Neural progenitor cell (in vitro differentiated cells): Measurements from ENCODE around the gene TRIM15. TPM values are rescaled to one million over a fixed set of nuclear protein-coding genes. Genes with fewer than 3 reads are reported as not detected.
A peak's percentile ranks its signal among the peaks of the same experiment; 100 is the strongest.

Experiments used
- DNase-seq: peaks from one replicate; pipeline ENCODE4 v3.0.0-alpha.2; 2016; ENCODE audit warnings: low spot score
- H2AFZ ChIP-seq: fragments of 200-600 bp; sonication (generic); replicated peaks from 2 replicates; pipeline ENCODE4 v1.6.1; 2016; ENCODE audit warnings: antibody characterized with exemption
- H3F3A ChIP-seq: fragments of 200-600 bp; sonication (generic); 2 replicates; pipeline ENCODE4 v1.6.1; 2016; ENCODE audit warnings: antibody characterized with exemption, low read depth
- H3K27ac ChIP-seq: fragments of 200-600 bp; sonication (generic); 2 replicates; pipeline ENCODE4 v1.5.1; 2016; ENCODE audit warnings: mild to moderate bottlenecking
- H3K27me3 ChIP-seq: fragments of 200-600 bp; sonication (generic); 2 replicates; pipeline ENCODE4 v1.6.1; 2016; ENCODE audit warnings: mild to moderate bottlenecking, moderate library complexity
- H3K36me3 ChIP-seq: fragments of 200-600 bp; sonication (generic); 2 replicates; pipeline ENCODE4 v1.5.1; 2016
- H3K4me1 ChIP-seq: fragments of 200-600 bp; sonication (generic); 2 replicates; pipeline ENCODE4 v1.6.1; 2016; ENCODE audit warnings: mixed run types
- H3K4me2 ChIP-seq: fragments of 200-600 bp; sonication (generic); 2 replicates; pipeline ENCODE4 v1.6.1; 2016
- H3K4me3 ChIP-seq: fragments of 200-600 bp; sonication (generic); 2 replicates; pipeline ENCODE4 v1.5.1; 2016
- H3K79me2 ChIP-seq: fragments of 200-600 bp; sonication (generic); 2 replicates; pipeline ENCODE4 v1.6.1; 2016; ENCODE audit warnings: low read depth
- H3K9ac ChIP-seq: fragments of 200-600 bp; sonication (generic); 2 replicates; pipeline ENCODE4 v1.6.1; 2016
- H3K9me3 ChIP-seq: fragments of 200-600 bp; sonication (generic); 2 replicates; pipeline ENCODE4 v1.5.1; 2016; ENCODE audit warnings: low read depth
- H4K20me1 ChIP-seq: fragments of 200-600 bp; sonication (generic); 2 replicates; pipeline ENCODE4 v1.6.1; 2016; ENCODE audit warnings: low read depth
- H3K27ac Mint-ChIP-seq: 3 replicates; pipeline ENCODE4 v1.8.0; 2021; ENCODE audit warnings: mixed read lengths
- H3K27me3 Mint-ChIP-seq: 2 replicates; pipeline ENCODE4 v1.8.0; 2022; ENCODE audit warnings: low read depth, mild to moderate bottlenecking, inconsistent platforms, moderate library complexity, mixed read lengths; ENCODE audit not compliant: insufficient read depth
- H3K36me3 Mint-ChIP-seq: 3 replicates; pipeline ENCODE4 v1.8.0; 2021; ENCODE audit warnings: mixed read lengths
- H3K4me1 Mint-ChIP-seq: 3 replicates; pipeline ENCODE4 v1.8.0; 2021; ENCODE audit warnings: mixed read lengths
- H3K4me3 Mint-ChIP-seq: 3 replicates; pipeline ENCODE4 v1.8.0; 2021; ENCODE audit warnings: mild to moderate bottlenecking, moderate library complexity, mixed read lengths
- H3K9me3 Mint-ChIP-seq: 3 replicates; pipeline ENCODE4 v1.8.0; 2020; ENCODE audit warnings: mixed read lengths
- CTCF ChIP-seq: fragments of 200-600 bp; sonication (generic); IDR thresholded peaks from 2 replicates; pipeline ENCODE4 v1.5.1; 2017; ENCODE audit warnings: antibody characterized with exemption, mild to moderate bottlenecking
- EZH2 ChIP-seq: fragments of 200-600 bp; sonication (generic); IDR thresholded peaks from 2 replicates; pipeline ENCODE4 v1.6.1; 2017; ENCODE audit warnings: antibody characterized with exemption, mild to moderate bottlenecking, moderate library complexity
- EZH2phosphoT487 ChIP-seq: fragments of 200-600 bp; sonication (generic); IDR thresholded peaks from 2 replicates; pipeline ENCODE4 v1.6.1; 2017; ENCODE audit warnings: antibody characterized with exemption
- total RNA-seq: library from RNA; depleted of rRNA; stranded (reverse); fragments of >200 nt; gene quantifications from 2 replicates; pipeline ENCODE4 v1.2.3, GENCODE V29; 2015; ENCODE audit warnings: low replicate concordance

Gene TRIM15
- total RNA-seq, 1 donor from 2014 or later, result not detected

GRCh38 chr6:30167101-30167500, 3.8 kb downstream of the TRIM15 start:
- H3K4me2 ChIP-seq, result no peak overlapping the region
- Mint-ChIP-seq H3K4me1 (no peaks in the 10 kb centered on the region), H3K27ac (no peak overlapping the region), H3K4me3 (no peak overlapping the region), H3K36me3 (no peaks in the 10 kb centered on the region), H3K27me3 (peaks cover 23% of the 10 kb centered on the region), H3K9me3 (no peaks in the 10 kb centered on the region)
- no peak overlapping the region for H2AFZ ChIP-seq
- no peaks in the 10 kb centered on the region for H3K79me2 ChIP-seq
- H3K4me1 ChIP-seq, result no peaks in the 10 kb centered on the region
- peaks cover 3% of the 10 kb centered on the region for H4K20me1 ChIP-seq
- H3F3A ChIP-seq, result peaks cover 12% of the 10 kb centered on the region
- DNase-seq, result no peak
- H3K36me3 ChIP-seq, result no peaks in the 10 kb centered on the region
- H3K27ac ChIP-seq, result no peak overlapping the region
- TF ChIP-seq EZH2, result no peak
- TF ChIP-seq EZH2phosphoT487, result no peak
- TF ChIP-seq CTCF, result no peak
- H3K9me3 ChIP-seq, result no peaks in the 10 kb centered on the region
- no peak overlapping the region for H3K9ac ChIP-seq
- peaks cover 63% of the 10 kb centered on the region for H3K27me3 ChIP-seq
- H3K4me3 ChIP-seq, result no peak overlapping the region

- H4K20me1 ChIP-seq, result peaks cover 3% of the 10 kb centered on the region
- no peaks in the 10 kb centered on the region for H3K9me3 Mint-ChIP-seq
- no peak overlapping the region for H3K9ac ChIP-seq
- H3K79me2 ChIP-seq, result no peaks in the 10 kb centered on the region
- no peaks in the 10 kb centered on the region for H3K36me3 Mint-ChIP-seq
- H3K4me2 ChIP-seq, result no peak overlapping the region
- H2AFZ ChIP-seq, result no peak overlapping the region
- H3K27me3 ChIP-seq, result peaks cover 79% of the 10 kb centered on the region
- no peaks in the 10 kb centered on the region for H3K9me3 ChIP-seq
- no peak overlapping the region for H3K27ac Mint-ChIP-seq
- TF ChIP-seq EZH2, result no peak
- H3F3A ChIP-seq, result peaks cover 12% of the 10 kb centered on the region
- peaks cover 25% of the 10 kb centered on the region for H3K27me3 Mint-ChIP-seq
- H3K4me3 Mint-ChIP-seq, result no peak overlapping the region
- H3K4me3 ChIP-seq, result no peak overlapping the region
- no peak for DNase-seq
- H3K36me3 ChIP-seq, result no peaks in the 10 kb centered on the region
- H3K27ac ChIP-seq, result no peak overlapping the region
- H3K4me1 ChIP-seq, result peaks cover 4% of the 10 kb centered on the region
- no peaks in the 10 kb centered on the region for H3K4me1 Mint-ChIP-seq
These were observed 5.4 kb downstream of the TRIM15 start for GRCh38 chr6:30168741-30169140.

- TF ChIP-seq EZH2phosphoT487 (no peak), EZH2 (no peak), CTCF (peak; percentile 74)
- peak overlapping the region; percentile 65 for H2AFZ ChIP-seq
These were observed 6.6 kb downstream of the TRIM15 start for GRCh38 chr6:30169658-30170614.

More at GRCh38 chr6:30169658-30170614, 6.6 kb downstream of the TRIM15 start:
- Mint-ChIP-seq H3K4me3 (no peak overlapping the region), H3K4me1 (no peaks in the 10 kb centered on the region), H3K27ac (no peak overlapping the region), H3K27me3 (peaks cover 18% of the 10 kb centered on the region), H3K36me3 (no peaks in the 10 kb centered on the region), H3K9me3 (no peaks in the 10 kb centered on the region)
- Histone ChIP-seq H3K27me3 (peaks cover 91% of the 10 kb centered on the region), H3K4me3 (no peak overlapping the region), H3K79me2 (no peaks in the 10 kb centered on the region), H3K36me3 (no peaks in the 10 kb centered on the region), H3K4me2 (no peak overlapping the region), H3F3A (peaks cover 12% of the 10 kb centered on the region), H3K27ac (no peak overlapping the region), H3K9ac (no peak overlapping the region), H3K9me3 (no peaks in the 10 kb centered on the region), H4K20me1 (peaks cover 3% of the 10 kb centered on the region), H3K4me1 (peaks cover 4% of the 10 kb centered on the region)
- peak; percentile 57 for DNase-seq
